IPS-18c (cell line): Measurements from ENCODE around the gene NBEAL2.

Source experiments
- H3K4me3 ChIP-seq: 2 replicates; pipeline ENCODE4 v1.7.0; 2013; ENCODE audit warnings: low read depth, mild to moderate bottlenecking, low read length, moderate library complexity; ENCODE audit not compliant: insufficient read depth
- H3K9me3 ChIP-seq: one replicate; pipeline ENCODE4 v1.6.1; 2013; ENCODE audit warnings: mild to moderate bottlenecking, low read length, moderate library complexity; ENCODE audit not compliant: control insufficient read depth, insufficient read depth

Gene NBEAL2

DNA sequence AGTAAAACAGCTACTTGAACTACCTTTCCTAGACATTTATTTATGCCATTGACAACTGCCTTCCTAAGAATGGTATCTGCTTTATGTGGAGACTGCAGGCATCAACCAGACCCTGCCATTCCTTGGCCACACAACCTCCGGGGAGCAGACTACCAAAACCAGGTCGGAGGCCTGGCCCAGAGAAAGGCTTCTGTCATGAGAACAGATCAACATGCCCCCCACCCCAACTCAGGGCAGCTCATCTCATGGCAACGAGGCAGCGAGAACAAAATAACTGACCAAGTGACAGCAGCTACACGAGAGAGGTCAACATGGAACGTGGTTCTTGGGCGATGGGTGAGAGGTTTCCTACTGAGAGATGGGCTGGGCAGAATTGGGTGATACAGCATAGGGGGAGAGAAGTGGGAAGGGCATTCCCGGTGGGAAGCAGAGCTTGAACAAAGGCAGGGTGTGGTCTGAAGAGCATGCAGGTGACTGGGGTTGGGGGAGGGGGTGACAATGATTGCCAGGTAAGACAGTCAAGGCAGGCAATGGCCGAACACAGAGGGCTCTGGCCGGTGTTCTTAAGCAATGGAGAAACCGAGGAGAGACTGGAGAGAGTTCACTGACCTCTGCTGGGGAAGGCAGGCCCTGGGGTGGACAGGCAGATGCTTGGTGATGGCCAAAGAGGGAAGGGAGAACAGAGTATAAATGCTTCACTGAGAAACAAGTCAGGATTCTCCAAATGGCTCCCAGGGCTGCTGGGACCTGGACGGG lies 36.8 kb upstream of the NBEAL2 start:
- Histone ChIP-seq H3K9me3 (no peaks in the 10 kb centered on the region), H3K4me3 (no peak overlapping the region)

DNA sequence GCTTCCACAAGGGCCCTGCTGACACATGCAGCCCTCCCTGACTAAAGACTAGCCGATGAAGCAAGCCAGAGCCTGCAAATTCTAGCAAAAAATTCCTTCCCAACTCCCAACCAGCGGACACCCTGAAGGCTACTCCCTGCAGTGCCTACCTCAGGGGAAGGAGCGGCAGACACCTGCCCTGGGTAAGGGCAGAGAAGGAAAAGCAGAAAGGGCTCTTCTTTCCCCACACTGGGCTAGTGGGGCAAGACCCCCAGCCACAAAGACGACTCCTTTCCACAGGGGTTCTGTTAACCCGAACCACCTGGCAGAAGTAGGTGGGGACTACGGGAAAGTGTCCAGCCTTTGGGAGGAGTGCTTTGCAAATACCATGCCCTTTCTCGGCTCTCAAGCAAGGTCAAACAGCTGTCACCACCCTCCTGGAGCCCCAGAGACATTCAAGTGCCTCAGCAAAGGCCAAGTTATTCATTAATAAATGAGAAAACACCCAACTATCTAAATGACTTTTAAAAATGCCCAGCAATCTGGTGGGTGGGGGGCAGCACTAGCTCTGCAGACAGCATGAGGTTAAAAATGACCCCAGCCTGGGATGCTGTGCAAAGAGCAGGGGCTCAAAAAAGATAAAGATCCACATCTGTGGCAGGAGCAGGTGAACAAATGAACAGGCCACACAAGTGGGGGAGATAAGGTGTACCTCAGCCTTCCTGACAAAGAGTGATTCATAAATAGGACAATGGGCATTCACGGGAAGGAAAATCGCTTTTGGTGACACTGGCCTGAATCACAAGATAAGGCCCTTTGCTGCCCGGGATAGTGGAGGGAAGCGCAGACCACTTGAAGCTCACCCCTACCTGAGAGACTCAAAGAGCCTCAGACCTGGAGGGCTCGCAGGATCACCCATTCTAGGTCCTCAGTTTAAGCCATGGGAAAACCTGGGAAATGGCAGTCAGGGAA lies 36.0 kb upstream of the NBEAL2 start:
- no peak overlapping the region for H3K4me3 ChIP-seq

DNA sequence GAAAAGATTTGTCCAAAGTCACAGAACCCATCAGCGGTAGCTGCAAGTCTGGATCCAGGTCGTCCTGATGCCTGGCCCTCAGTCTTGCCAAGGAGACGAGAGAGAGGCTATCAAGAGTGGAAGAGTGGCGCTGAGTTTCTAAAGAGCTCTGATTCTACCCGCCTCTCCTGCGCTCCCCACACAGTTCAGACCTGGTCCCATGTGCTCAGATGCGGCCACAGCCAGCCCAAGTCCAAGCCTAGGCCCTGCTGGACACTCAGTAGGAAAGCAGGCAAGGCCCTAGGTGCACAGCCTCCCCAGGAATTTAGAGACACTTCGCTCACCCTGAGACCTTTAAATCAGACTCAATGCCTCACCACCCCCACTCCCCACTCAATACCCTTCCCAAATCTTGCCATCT lies 35.3 kb upstream of the NBEAL2 start:
- Histone ChIP-seq H3K9me3 (no peaks in the 10 kb centered on the region), H3K4me3 (no peak overlapping the region)

More for the DNA sequence above, 36.0 kb upstream of the NBEAL2 start:
- no peaks in the 10 kb centered on the region for H3K9me3 ChIP-seq

DNA sequence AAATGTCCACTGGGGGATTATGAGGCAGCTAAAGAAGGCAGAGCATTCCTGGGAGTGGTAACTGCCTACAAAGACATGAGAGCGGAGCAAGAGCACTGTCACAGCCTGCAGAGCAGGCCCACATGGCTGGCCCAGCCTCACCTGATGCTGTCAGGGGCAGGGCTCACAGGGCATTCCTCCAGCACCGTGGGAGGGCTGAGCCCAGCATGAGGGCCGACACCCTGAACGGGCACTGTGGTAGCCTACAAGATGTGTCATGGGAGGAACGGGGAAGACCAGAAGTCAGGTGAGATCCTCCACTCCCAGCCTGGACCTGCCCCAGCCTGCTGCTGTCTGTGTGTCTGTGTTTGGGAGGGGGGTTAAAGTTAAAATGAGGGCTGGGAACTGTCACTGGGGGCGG lies 33.0 kb upstream of the NBEAL2 start:
- no peak overlapping the region for H3K4me3 ChIP-seq
- no peaks in the 10 kb centered on the region for H3K9me3 ChIP-seq

GRCh38 chr3:46946856-46947545 lies 32.5 kb upstream of the NBEAL2 start:
- Histone ChIP-seq H3K9me3 (no peaks in the 10 kb centered on the region), H3K4me3 (no peak overlapping the region)

GRCh38 chr3:46947546-46947901 lies 31.9 kb upstream of the NBEAL2 start:
- H3K9me3 ChIP-seq = no peaks in the 10 kb centered on the region
- no peak overlapping the region for H3K4me3 ChIP-seq

- no peaks in the 10 kb centered on the region for H3K9me3 ChIP-seq
- no peak overlapping the region for H3K4me3 ChIP-seq
Measured at GRCh38 chr3:46947981-46948791, 31.3 kb upstream of the NBEAL2 start.

- H3K4me3 ChIP-seq = no peak overlapping the region
Measured at GRCh38 chr3:46948830-46949671, 30.4 kb upstream of the NBEAL2 start.

GRCh38 chr3:46950177-46950576 lies 29.3 kb upstream of the NBEAL2 start:
- H3K9me3 ChIP-seq = no peaks in the 10 kb centered on the region
- H3K4me3 ChIP-seq = no peak overlapping the region

More at GRCh38 chr3:46948830-46949671, 30.4 kb upstream of the NBEAL2 start:
- H3K9me3 ChIP-seq = no peaks in the 10 kb centered on the region

DNA sequence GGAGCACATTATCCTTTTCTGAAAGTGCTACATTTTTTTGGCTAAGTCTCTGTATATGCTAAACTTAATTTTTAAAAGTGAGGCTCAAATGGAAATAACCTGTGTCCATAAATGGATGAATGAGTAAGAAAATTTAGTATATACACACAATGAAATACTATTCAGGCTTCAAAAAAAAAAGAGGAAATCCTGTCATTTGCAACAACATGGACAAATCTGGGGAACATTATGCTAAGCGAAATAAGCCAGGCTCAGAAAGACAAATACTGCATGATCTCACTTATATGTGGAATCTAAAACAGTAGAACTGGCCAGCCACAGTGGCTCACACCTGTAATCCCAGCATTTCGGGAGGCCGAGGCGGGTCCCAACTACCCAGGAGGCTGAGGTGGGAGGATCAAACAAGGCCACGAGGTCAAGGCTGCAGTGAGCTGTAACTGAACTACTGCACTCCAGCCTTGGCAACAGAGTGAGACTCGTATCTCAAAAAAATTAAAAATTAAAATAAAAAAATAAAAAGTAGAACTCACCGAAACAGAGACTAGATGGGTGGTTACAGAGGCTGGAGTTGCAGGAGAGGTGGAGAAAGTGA lies 28.7 kb upstream of the NBEAL2 start:
- no peak overlapping the region for H3K4me3 ChIP-seq

GRCh38 chr3:46952813-46953212 lies 26.7 kb upstream of the NBEAL2 start:
- H3K9me3 ChIP-seq = no peaks in the 10 kb centered on the region
- no peak overlapping the region for H3K4me3 ChIP-seq

More for the DNA sequence above, 28.7 kb upstream of the NBEAL2 start:
- no peaks in the 10 kb centered on the region for H3K9me3 ChIP-seq

DNA sequence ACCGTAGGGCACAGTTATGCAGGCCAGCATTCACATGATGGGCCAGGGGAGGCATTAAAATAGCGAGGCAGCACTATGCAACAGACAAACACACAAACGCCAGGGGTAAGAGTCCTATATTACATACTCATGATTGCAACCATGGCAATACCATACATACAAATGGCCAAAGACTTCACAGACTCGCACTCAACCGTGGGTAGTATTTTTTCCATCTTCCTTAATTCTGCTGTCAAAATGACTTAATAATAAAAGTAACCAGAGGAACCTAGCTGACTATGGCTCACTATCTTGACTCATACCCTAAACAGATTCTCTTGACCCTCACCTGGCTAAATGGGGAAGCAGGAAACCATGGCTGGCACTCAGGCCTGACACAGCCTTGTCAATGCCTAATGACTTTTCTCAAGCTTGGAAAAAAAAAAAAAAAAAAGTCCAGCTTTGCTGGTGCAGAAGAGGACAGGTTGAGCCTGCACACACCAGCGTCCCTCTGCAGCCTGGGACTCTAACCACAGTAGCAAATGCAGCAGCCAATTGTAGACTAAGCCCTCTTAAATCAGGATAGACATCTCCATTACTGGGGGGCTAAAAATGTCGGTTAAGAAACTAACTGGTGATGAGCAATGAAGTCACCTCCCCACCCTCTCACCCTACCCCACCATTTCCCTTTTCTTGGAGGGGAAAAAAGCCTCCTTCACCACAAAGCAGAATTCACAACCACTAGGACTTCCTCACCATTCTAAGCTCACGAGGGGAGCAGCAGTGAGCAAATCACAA lies 26.0 kb upstream of the NBEAL2 start:
- H3K9me3 ChIP-seq = no peaks in the 10 kb centered on the region
- H3K4me3 ChIP-seq = no peak overlapping the region

- Histone ChIP-seq H3K4me3 (no peak overlapping the region; the same call in 1 of the 2 replicates), H3K9me3 (no peaks in the 10 kb centered on the region)
Measured at GRCh38 chr3:46954178-46954577, 25.3 kb upstream of the NBEAL2 start.

DNA sequence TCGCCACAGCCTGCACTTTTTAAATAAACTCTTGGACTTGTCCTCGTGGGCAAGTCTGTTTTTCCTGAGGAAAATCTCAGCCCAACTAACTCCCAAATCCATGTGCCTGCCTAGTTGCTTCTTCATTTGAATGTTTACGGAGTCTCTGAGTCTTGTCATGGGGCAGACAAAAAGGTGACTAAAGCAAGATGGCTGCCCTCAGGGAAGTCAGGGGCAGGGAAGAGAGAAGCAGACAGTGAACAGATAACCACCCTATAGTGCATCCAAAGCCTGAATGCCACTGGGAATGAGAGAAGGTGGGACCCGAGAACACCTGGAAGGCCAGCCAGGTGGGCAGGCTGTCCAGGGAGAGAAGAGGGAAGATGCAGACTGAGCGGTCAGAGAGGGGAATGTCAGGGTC lies 24.3 kb upstream of the NBEAL2 start:
- no peaks in the 10 kb centered on the region for H3K9me3 ChIP-seq

GRCh38 chr3:46955801-46956259 lies 23.6 kb upstream of the NBEAL2 start:
- Histone ChIP-seq H3K4me3 (no peak overlapping the region), H3K9me3 (no peaks in the 10 kb centered on the region)

More for the DNA sequence above, 24.3 kb upstream of the NBEAL2 start:
- H3K4me3 ChIP-seq = no peak overlapping the region
